ENCODE measurements around the gene PREX1. TPM values are rescaled to one million over a fixed set of nuclear protein-coding genes. Genes with fewer than 3 reads are reported as not detected.

PREX1 gene
- total RNA-seq, 1 experiment from 2014 or later: 20.0 TPM

DNA sequence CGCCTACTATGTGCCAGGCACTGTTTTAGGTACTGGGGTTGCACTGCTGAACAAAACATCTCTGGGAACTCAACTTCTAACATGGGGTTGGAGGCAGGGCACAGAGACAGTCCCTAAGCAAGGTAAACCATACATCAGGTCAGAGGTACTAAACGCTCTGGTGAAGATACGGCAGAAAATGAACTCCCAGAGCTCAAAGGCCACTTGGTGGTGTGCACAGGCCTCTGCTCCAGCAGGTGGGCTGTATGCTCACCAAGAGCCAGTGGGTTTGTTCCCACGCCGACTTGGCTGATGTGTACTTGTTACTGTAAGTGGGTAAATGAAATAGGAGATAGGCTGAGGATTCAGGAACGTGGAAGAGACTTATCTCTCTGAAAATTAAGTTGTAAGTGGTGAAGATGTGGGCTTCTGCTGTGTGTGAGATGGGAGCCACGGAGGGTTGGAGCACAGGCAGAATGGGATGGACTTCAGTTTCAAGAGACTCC is 133.4 kb downstream of the PREX1 start:
- intact Hi-C loops (cut with micrococcal nuclease; ENCODE audit: unreplicated experiment): no loop called here
- H3K27ac ChIP-seq (ENCODE audit: low read length): no peak overlapping the region
- no peak for DNase-seq (ENCODE audit: low read depth, low spot score)
- H3K27me3 ChIP-seq (ENCODE audit: control insufficient read depth, insufficient read depth, low read length): no peaks in the 10 kb centered on the region
- no peaks in the 10 kb centered on the region for H3K36me3 ChIP-seq (ENCODE audit: control insufficient read depth, insufficient read depth, low read length)
- H3K4me3 ChIP-seq (ENCODE audit: low read depth in 2 of 2, low read length in 2 of 2): no peak overlapping the region
- TF ChIP-seq SIN3A (IDR thresholded peaks at IDR 0.05; ENCODE audit: borderline replicate concordance, insufficient read depth, low read depth, low read length) (no peak), TCF7L2 (IDR thresholded peaks at IDR 0.05; ENCODE audit: low read depth, low read length) (no peak), POLR2AphosphoS5 (IDR thresholded peaks at IDR 0.05; ENCODE audit: low read depth, low read length) (no peak)
- TF ChIP-seq, protein P1, sequence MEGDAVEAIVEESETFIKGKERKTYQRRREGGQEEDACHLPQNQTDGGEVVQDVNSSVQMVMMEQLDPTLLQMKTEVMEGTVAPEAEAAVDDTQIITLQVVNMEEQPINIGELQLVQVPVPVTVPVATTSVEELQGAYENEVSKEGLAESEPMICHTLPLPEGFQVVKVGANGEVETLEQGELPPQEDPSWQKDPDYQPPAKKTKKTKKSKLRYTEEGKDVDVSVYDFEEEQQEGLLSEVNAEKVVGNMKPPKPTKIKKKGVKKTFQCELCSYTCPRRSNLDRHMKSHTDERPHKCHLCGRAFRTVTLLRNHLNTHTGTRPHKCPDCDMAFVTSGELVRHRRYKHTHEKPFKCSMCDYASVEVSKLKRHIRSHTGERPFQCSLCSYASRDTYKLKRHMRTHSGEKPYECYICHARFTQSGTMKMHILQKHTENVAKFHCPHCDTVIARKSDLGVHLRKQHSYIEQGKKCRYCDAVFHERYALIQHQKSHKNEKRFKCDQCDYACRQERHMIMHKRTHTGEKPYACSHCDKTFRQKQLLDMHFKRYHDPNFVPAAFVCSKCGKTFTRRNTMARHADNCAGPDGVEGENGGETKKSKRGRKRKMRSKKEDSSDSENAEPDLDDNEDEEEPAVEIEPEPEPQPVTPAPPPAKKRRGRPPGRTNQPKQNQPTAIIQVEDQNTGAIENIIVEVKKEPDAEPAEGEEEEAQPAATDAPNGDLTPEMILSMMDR (IDR thresholded peaks at IDR 0.05): no peak
- TF ChIP-seq, protein P2, sequence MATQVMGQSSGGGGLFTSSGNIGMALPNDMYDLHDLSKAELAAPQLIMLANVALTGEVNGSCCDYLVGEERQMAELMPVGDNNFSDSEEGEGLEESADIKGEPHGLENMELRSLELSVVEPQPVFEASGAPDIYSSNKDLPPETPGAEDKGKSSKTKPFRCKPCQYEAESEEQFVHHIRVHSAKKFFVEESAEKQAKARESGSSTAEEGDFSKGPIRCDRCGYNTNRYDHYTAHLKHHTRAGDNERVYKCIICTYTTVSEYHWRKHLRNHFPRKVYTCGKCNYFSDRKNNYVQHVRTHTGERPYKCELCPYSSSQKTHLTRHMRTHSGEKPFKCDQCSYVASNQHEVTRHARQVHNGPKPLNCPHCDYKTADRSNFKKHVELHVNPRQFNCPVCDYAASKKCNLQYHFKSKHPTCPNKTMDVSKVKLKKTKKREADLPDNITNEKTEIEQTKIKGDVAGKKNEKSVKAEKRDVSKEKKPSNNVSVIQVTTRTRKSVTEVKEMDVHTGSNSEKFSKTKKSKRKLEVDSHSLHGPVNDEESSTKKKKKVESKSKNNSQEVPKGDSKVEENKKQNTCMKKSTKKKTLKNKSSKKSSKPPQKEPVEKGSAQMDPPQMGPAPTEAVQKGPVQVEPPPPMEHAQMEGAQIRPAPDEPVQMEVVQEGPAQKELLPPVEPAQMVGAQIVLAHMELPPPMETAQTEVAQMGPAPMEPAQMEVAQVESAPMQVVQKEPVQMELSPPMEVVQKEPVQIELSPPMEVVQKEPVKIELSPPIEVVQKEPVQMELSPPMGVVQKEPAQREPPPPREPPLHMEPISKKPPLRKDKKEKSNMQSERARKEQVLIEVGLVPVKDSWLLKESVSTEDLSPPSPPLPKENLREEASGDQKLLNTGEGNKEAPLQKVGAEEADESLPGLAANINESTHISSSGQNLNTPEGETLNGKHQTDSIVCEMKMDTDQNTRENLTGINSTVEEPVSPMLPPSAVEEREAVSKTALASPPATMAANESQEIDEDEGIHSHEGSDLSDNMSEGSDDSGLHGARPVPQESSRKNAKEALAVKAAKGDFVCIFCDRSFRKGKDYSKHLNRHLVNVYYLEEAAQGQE (IDR thresholded peaks at IDR 0.05; ENCODE audit: insufficient read depth in 1 of 2, low read depth in 2 of 2, low read length in 1 of 2): no peak
- ChIA-PET CTCF (no interaction called here), POLR2A (no interaction called here)
- in situ Hi-C loops (cut with HindIII; ENCODE audit: low pct_unique_long_range_greater_than_20kb, low sequenced_read_pairs): no loop called here
- no peaks in the 10 kb centered on the region for H3K9me3 ChIP-seq (ENCODE audit: control insufficient read depth, insufficient read depth, low read depth, low read length)
- no peaks in the 10 kb centered on the region for H3K4me1 ChIP-seq (ENCODE audit: control insufficient read depth, insufficient read depth, low read length)
- no peak for ATAC-seq
- BruUV-seq (replicated peaks): no TSS peak

DNA sequence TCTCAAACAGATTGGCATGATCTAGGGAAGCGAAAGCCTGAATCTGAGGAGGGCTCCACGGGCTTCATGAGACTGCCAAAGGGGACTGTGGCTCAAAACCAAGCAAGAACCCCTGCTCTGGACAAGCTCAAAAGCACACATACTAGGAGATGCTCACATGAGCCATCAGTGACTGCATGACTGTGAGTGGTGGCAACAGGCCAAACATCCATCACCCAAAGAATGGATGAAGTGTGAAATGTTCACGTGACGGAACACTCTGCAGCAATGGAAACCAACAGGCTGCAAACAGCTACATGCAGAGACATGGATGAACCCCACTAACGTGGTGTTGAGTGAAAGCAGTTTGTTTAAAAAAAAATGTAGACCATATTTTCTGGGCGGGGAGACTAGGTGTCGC is 136.3 kb downstream of the PREX1 start:
- ChIA-PET CTCF (no interaction called here), POLR2A (no interaction called here)
- H3K27me3 ChIP-seq (ENCODE audit: control insufficient read depth, insufficient read depth, low read length): no peaks in the 10 kb centered on the region
- in situ Hi-C loops (cut with HindIII; ENCODE audit: low pct_unique_long_range_greater_than_20kb, low sequenced_read_pairs) (no loop called here), intact Hi-C loops (cut with micrococcal nuclease; ENCODE audit: unreplicated experiment) (no loop called here)
- H3K36me3 ChIP-seq (ENCODE audit: control insufficient read depth, insufficient read depth, low read length): no peaks in the 10 kb centered on the region
- no peak for TF ChIP-seq SIN3A (IDR thresholded peaks at IDR 0.05; ENCODE audit: borderline replicate concordance, insufficient read depth, low read depth, low read length)
- no peak for TF ChIP-seq POLR2AphosphoS5 (IDR thresholded peaks at IDR 0.05; ENCODE audit: low read depth, low read length)
- TF ChIP-seq TCF7L2 (IDR thresholded peaks at IDR 0.05; ENCODE audit: low read depth, low read length): no peak
- TF ChIP-seq, protein P1 (IDR thresholded peaks at IDR 0.05): no peak
- TF ChIP-seq, protein P2 (IDR thresholded peaks at IDR 0.05; ENCODE audit: insufficient read depth in 1 of 2, low read depth in 2 of 2, low read length in 1 of 2): no peak
- ATAC-seq (no peak), DNase-seq (ENCODE audit: low read depth, low spot score) (no peak)
- H3K4me3 ChIP-seq (ENCODE audit: low read depth in 2 of 2, low read length in 2 of 2): no peak overlapping the region
- H3K9me3 ChIP-seq (ENCODE audit: control insufficient read depth, insufficient read depth, low read depth, low read length): no peaks in the 10 kb centered on the region
- BruUV-seq (replicated peaks): no TSS peak
- no peak overlapping the region for H3K27ac ChIP-seq (ENCODE audit: low read length)
- 0 out of 2 replicates have a peak, but pooled peaks cover 2% of the 10 kb centered on the region for H3K4me1 ChIP-seq (ENCODE audit: control insufficient read depth, insufficient read depth, low read length)

All from Panc1 (cell line).